ENCODE measurements around the gene NIBAN1. TPM values are rescaled to one million over a fixed set of nuclear protein-coding genes. Genes with fewer than 3 reads are reported as not detected.

The NIBAN1 gene
- total and polyA plus RNA-seq, 9 of the 15 experiments (the other 6 are each of a cell fraction or from before 2014, with no cell fraction given): 1.5 to 26.6 (median 16.2) TPM

GRCh38 chr1:184929711-184930202 lies 44.6 kb downstream of the NIBAN1 start (continued):
- TF ChIP-seq PML (IDR thresholded peaks at IDR 0.05; ENCODE audit: low read length): 0 out of 2 replicates have a peak, but pooled peaks have one; percentile 21
- no peak for TF ChIP-seq NKRF (IDR thresholded peaks at IDR 0.05; ENCODE audit: borderline replicate concordance)
- TF ChIP-seq ETV1 (tag; conservative IDR thresholded peaks at IDR 0.05; ENCODE audit: low read depth): no peak
- 0 out of 2 replicates have a peak, but pooled peaks have one; percentile 12 for TF ChIP-seq NFRKB (IDR thresholded peaks at IDR 0.05; ENCODE audit: low read depth)
- no peak for TF ChIP-seq ZNF280B (CRISPR knock-in tag; IDR thresholded peaks at IDR 0.05)
- no peak for TF ChIP-seq MEF2D (tag; conservative IDR thresholded peaks at IDR 0.05; ENCODE audit: low read depth)
- TF ChIP-seq CBX2 (IDR thresholded peaks at IDR 0.05; ENCODE audit: insufficient read depth, low read length, poor library complexity, severe bottlenecking): no peak
- no peak for TF ChIP-seq STAT5B (CRISPR knock-in tag; IDR thresholded peaks at IDR 0.05)
- no peak for TF ChIP-seq ZNF444 (CRISPR knock-in tag; IDR thresholded peaks at IDR 0.05)
- TF ChIP-seq HDAC6 (IDR thresholded peaks at IDR 0.05; ENCODE audit: low read depth, low read length): no peak
- TF ChIP-seq CBFA2T3 (IDR thresholded peaks at IDR 0.05): no peak
- no peak for TF ChIP-seq GABPB2 (CRISPR knock-in tag; conservative IDR thresholded peaks at IDR 0.05)
- no peak for TF ChIP-seq ZNF408 (CRISPR knock-in tag; IDR thresholded peaks at IDR 0.05; ENCODE audit: low read depth)
- TF ChIP-seq TFAP4 (CRISPR knock-in tag; IDR thresholded peaks at IDR 0.05; ENCODE audit: borderline replicate concordance): peak; percentile 59; the same call in 1 of the 2 replicates
- TF ChIP-seq ZNF165 (CRISPR knock-in tag; IDR thresholded peaks at IDR 0.05; ENCODE audit: borderline replicate concordance): no peak
- TF ChIP-seq ZNF592 (IDR thresholded peaks at IDR 0.05): no peak
- peak; percentile 91 for TF ChIP-seq EP300 (IDR thresholded peaks at IDR 0.05; ENCODE audit: low read length)
- no peak for TF ChIP-seq RBM39 (optimal IDR thresholded peaks at IDR 0.05; ENCODE audit: low read depth, low read length)
- TF ChIP-seq SMARCE1 (IDR thresholded peaks at IDR 0.05): peak; percentile 38; the same call in 1 of the 2 replicates
- TF ChIP-seq SAP30 (IDR thresholded peaks at IDR 0.05; ENCODE audit: borderline replicate concordance, insufficient read depth, low read depth, low read length, poor library complexity, severe bottlenecking): no peak
- no peak for TF ChIP-seq ZNF785 (CRISPR knock-in tag; IDR thresholded peaks at IDR 0.05)
- TF ChIP-seq ZNF354B (CRISPR knock-in tag; IDR thresholded peaks at IDR 0.05): no peak

Data from K562 (cell line).